ENCODE results near the gene FBXL2.

DNA sequence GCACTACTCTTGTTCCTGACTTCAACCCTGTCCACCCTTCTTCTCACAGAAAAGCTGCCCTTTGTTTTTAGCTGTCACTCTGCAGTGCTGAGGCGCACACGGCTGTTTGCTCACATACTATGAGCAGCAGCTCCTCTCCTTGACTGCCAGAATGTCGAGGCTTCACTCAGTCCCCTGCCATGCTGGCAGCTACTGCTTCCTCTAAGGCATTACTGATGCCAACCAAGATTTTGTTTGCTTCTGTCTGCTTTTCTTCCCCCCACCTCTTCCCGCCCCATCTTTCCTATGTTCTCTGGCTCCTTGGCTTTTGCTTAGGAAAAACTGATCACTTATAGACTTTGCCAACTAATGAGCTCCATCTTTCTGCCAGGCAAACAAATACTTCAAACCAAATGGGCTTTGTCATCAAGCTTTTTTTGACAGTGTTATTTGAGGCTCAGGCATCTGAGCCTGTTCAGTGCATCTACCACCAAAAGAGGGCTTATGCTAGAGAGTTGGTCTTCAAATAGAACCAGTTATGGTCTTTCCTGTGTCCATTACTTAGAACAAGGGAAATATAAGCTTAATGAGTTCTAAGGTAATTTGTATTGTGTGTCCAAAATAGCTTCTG is 81.0 kb downstream of the FBXL2 start:
- TF ChIP-seq POLR2A (IDR thresholded peaks at IDR 0.05), result no peak
- TF ChIP-seq, protein P1, sequence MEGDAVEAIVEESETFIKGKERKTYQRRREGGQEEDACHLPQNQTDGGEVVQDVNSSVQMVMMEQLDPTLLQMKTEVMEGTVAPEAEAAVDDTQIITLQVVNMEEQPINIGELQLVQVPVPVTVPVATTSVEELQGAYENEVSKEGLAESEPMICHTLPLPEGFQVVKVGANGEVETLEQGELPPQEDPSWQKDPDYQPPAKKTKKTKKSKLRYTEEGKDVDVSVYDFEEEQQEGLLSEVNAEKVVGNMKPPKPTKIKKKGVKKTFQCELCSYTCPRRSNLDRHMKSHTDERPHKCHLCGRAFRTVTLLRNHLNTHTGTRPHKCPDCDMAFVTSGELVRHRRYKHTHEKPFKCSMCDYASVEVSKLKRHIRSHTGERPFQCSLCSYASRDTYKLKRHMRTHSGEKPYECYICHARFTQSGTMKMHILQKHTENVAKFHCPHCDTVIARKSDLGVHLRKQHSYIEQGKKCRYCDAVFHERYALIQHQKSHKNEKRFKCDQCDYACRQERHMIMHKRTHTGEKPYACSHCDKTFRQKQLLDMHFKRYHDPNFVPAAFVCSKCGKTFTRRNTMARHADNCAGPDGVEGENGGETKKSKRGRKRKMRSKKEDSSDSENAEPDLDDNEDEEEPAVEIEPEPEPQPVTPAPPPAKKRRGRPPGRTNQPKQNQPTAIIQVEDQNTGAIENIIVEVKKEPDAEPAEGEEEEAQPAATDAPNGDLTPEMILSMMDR (IDR thresholded peaks at IDR 0.05), result no peak
